Measurements from ENCODE around the gene RALGAPA2. TPM values are rescaled to one million over a fixed set of nuclear protein-coding genes. Genes with fewer than 3 reads are reported as not detected.

The RALGAPA2 gene
- total and polyA plus RNA-seq, 2 donors (not counting 1 experiment from before 2014, with no cell fraction given), result 1.2 to 7.6 TPM

- peaks cover 56% of the 10 kb centered on the region for H3K27me3 ChIP-seq (ENCODE audit: control insufficient read depth, insufficient read depth, low read length)
- no peaks in the 10 kb centered on the region for H3K79me2 ChIP-seq (ENCODE audit: control insufficient read depth, insufficient read depth, low read length)
- no peak overlapping the region for H2AFZ ChIP-seq (ENCODE audit: low read length)
- H3K4me3 ChIP-seq (replicated peaks in 1 of 4; ENCODE audit: control extremely low read depth in 1 of 4, insufficient read depth in 1 of 4, low read depth in 3 of 4, low read length in 4 of 4), result no peak overlapping the region
- H3K4me1 ChIP-seq (ENCODE audit: control insufficient read depth, extremely low read depth, insufficient read depth, low read length), result no peaks in the 10 kb centered on the region
- TF ChIP-seq CTCF (conservative IDR thresholded peaks at IDR 0.05 in 1 of 2, IDR thresholded peaks at IDR 0.05 in 1 of 2; ENCODE audit: low read depth in 1 of 2, low read length in 2 of 2) (no peak), EZH2 (IDR thresholded peaks at IDR 0.05; ENCODE audit: low read length, missing control alignments) (no peak)
- no peak overlapping the region for H3K9ac ChIP-seq (ENCODE audit: insufficient read depth, low read length)
- H3K27ac ChIP-seq (ENCODE audit: insufficient read depth, low read length), result no peak overlapping the region
- no peaks in the 10 kb centered on the region for H4K20me1 ChIP-seq (ENCODE audit: control insufficient read depth, extremely low read depth, insufficient read depth, low read length)
- DNase-seq (ENCODE audit: low read depth in 2 of 2), result no peak
- no peaks in the 10 kb centered on the region for H3K36me3 ChIP-seq (ENCODE audit: control insufficient read depth, insufficient read depth, low read length)
- H3K9me3 ChIP-seq (ENCODE audit: control insufficient read depth, insufficient read depth, low read depth, low read length), result no peaks in the 10 kb centered on the region
- H3K4me2 ChIP-seq (ENCODE audit: extremely low read depth, insufficient read depth, low read length), result no peak overlapping the region
Measured at GRCh38 chr20:20371083-20371482, 341.4 kb downstream of the RALGAPA2 start.

- TF ChIP-seq EZH2 (IDR thresholded peaks at IDR 0.05; ENCODE audit: low read length, missing control alignments) (peak; percentile 9), CTCF (conservative IDR thresholded peaks at IDR 0.05 in 1 of 2, IDR thresholded peaks at IDR 0.05 in 1 of 2; ENCODE audit: low read depth in 1 of 2, low read length in 2 of 2) (no peak)
- Histone ChIP-seq H3K4me1 (ENCODE audit: control insufficient read depth, extremely low read depth, insufficient read depth, low read length) (no peaks in the 10 kb centered on the region), H3K4me3 (replicated peaks in 1 of 4; ENCODE audit: control extremely low read depth in 1 of 4, insufficient read depth in 1 of 4, low read depth in 3 of 4, low read length in 4 of 4) (no peak overlapping the region), H4K20me1 (ENCODE audit: control insufficient read depth, extremely low read depth, insufficient read depth, low read length) (no peaks in the 10 kb centered on the region), H3K9me3 (ENCODE audit: control insufficient read depth, insufficient read depth, low read depth, low read length) (no peaks in the 10 kb centered on the region), H3K4me2 (ENCODE audit: extremely low read depth, insufficient read depth, low read length) (no peak overlapping the region), H3K9ac (ENCODE audit: insufficient read depth, low read length) (no peak overlapping the region), H3K27ac (ENCODE audit: insufficient read depth, low read length) (no peak overlapping the region), H2AFZ (ENCODE audit: low read length) (no peak overlapping the region), H3K27me3 (ENCODE audit: control insufficient read depth, insufficient read depth, low read length) (peaks cover 64% of the 10 kb centered on the region), H3K36me3 (ENCODE audit: control insufficient read depth, insufficient read depth, low read length) (no peaks in the 10 kb centered on the region), H3K79me2 (ENCODE audit: control insufficient read depth, insufficient read depth, low read length) (no peaks in the 10 kb centered on the region)
- no peak for DNase-seq (ENCODE audit: low read depth in 2 of 2)
Measured at GRCh38 chr20:20370094-20370575, 342.3 kb downstream of the RALGAPA2 start.

DNA sequence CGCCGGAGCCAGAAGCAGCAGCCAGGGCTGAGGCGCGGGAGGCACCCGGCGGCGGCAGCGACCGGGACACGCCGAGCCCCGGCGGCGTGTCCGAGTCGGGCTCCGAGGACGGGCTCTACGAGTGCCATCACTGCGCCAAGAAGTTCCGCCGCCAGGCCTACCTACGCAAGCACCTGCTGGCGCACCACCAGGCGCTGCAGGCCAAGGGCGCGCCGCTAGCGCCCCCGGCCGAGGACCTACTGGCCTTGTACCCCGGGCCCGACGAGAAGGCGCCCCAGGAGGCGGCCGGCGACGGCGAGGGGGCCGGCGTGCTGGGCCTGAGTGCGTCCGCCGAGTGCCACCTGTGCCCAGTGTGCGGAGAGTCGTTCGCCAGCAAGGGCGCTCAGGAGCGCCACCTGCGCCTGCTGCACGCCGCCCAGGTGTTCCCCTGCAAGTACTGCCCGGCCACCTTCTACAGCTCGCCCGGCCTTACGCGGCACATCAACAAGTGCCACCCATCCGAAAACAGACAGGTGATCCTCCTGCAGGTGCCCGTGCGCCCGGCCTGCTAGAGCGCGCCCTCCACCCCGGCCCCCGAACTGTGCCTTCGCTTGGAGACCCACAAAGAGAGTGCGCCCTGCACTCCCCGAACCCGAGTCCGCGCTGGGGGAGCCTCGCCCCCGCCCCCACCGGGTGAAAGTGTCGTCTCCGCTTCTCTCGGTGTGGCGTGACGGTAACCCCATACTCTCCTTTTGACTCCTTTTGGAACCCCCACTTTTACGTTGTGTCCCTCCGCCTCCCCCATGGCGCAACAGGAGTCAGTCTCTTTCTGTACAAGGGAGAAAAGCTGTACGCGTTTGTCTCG lies 343.0 kb downstream of the RALGAPA2 start:
- Histone ChIP-seq H3K4me1 (ENCODE audit: control insufficient read depth, extremely low read depth, insufficient read depth, low read length) (no peaks in the 10 kb centered on the region), H3K27me3 (ENCODE audit: control insufficient read depth, insufficient read depth, low read length) (peaks cover 71% of the 10 kb centered on the region), H3K36me3 (ENCODE audit: control insufficient read depth, insufficient read depth, low read length) (no peaks in the 10 kb centered on the region), H3K79me2 (ENCODE audit: control insufficient read depth, insufficient read depth, low read length) (no peaks in the 10 kb centered on the region), H3K9me3 (ENCODE audit: control insufficient read depth, insufficient read depth, low read depth, low read length) (no peaks in the 10 kb centered on the region), H3K4me2 (ENCODE audit: extremely low read depth, insufficient read depth, low read length) (no peak overlapping the region), H3K27ac (ENCODE audit: insufficient read depth, low read length) (no peak overlapping the region), H3K9ac (ENCODE audit: insufficient read depth, low read length) (no peak overlapping the region), H4K20me1 (ENCODE audit: control insufficient read depth, extremely low read depth, insufficient read depth, low read length) (no peaks in the 10 kb centered on the region), H2AFZ (ENCODE audit: low read length) (no peak overlapping the region), H3K4me3 (replicated peaks in 1 of 4; ENCODE audit: control extremely low read depth in 1 of 4, insufficient read depth in 1 of 4, low read depth in 3 of 4, low read length in 4 of 4) (no peak overlapping the region)
- TF ChIP-seq EZH2 (IDR thresholded peaks at IDR 0.05; ENCODE audit: low read length, missing control alignments) (peak; percentile 61), CTCF (conservative IDR thresholded peaks at IDR 0.05 in 1 of 2, IDR thresholded peaks at IDR 0.05 in 1 of 2; ENCODE audit: low read depth in 1 of 2, low read length in 2 of 2) (no peak)
- DNase-seq (ENCODE audit: low read depth in 2 of 2), result no peak
